GM21447 (cell line): ENCODE data around the gene ADGRD2.

Experiments used
- ATAC-seq: cut with Tn5 transposase; IDR thresholded peaks from one replicate; pipeline ENCODE4 v1.9.1; 2021; ENCODE audit not compliant: unreplicated experiment

Gene ADGRD2

GRCh38 chr9:124477648-124478285 is 27.5 kb downstream of the ADGRD2 start:
- no peak for ATAC-seq

- ATAC-seq: no peak
Observed at GRCh38 chr9:124478354-124478753, 28.1 kb downstream of the ADGRD2 start.

DNA sequence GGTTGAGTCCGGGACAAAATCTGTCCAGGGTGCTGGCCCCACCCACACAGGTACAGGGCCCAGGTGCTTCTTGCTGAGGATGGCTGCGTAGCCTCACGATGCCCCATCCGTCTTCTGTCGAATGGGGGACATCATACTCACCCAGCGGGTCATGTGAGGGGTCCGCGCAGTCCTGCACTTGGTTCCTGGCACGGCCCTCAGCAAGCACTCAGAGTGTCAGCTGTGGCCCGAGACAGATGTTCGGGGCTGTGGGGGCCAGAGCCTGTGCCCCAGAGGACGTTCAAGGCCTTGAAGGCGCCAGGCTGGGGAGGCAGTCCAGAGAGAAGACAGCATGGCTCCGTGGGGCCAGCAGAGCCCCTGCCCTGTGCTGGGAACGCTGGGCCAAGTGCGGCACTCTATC is 29.1 kb downstream of the ADGRD2 start:
- ATAC-seq: no peak

DNA sequence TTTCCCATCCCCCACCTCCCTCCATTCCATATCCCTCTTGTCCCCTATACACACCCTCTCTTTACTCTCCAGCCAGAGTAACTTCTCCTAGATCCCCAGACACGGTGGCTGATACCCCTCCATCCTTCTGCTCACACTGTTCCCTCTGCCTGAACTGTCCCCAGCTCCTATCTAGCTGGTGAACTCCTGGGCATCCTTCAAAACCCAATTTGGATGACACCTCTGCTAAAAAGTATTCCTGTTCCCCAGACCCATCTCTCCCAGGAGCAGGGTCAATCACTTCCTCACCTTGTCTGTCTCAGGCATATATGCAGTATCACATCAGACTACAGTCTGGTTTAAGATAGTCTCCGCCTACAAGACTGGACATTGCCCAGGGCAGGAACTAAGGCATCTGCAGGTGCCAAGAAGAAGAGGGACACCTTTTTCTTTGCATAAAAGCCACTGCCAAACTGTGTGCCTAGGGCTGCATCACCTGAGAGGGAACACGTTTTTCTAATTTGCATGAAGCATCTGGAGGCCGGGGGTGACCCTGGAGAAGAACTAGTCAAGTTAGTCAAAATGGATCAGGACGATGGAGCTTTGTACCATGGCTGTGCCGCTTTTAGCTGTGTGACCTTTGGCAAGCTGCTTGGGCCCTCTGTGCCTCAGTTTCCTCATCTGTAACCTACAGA is 29.8 kb downstream of the ADGRD2 start:
- ATAC-seq: no peak

GRCh38 chr9:124480621-124480981 is 30.4 kb downstream of the ADGRD2 start:
- ATAC-seq: no peak

DNA sequence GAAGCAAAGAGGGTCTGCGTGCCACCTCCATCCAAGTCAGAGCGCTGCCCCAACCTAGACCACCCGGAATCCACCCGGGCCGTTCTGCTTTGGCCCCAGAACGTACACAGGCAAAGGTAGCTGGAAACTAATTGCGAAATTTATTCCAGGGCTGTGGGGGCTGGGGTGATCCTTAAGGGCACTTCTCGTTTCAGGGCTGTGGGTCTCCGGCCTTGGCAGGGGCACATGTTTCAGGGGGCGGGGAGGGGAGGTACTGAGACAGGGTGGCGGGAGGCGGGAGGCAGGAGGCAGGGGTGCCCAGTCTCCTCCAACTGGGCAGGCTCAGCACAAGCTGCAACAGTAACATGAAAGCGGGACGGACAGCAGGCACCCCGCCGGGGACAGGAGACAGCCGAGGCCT is 30.9 kb downstream of the ADGRD2 start:
- ATAC-seq: no peak

DNA sequence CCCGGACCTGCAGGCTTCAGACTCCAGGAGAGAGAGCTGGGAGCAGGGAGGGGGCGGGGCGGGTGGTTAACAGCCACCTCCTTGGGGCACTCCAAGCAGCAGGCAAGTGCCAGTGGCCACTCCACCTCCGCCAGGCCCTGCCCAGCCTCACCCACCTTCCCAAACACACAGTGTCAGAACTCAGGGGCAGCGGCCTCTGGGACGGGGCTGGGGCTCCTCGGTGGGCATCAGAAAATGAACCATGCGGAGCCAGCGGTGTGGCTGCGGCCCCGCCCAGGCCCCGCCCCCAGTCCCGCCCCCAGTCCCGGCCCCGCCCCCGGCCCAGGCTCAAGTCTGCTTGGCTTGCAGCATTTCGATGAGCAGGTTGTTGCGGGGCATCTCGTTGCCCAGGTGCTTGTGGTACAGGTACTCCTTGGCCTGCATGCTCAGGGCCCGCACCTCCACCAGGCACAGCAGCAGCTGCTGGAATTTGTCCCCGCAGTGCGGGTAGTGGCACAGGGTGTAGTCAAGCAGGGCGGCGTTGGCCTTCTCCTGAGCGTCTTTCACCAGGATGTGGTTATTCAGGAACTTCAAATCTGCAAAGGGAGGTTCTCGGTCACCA is 32.3 kb downstream of the ADGRD2 start:
- no peak for ATAC-seq

- no peak for ATAC-seq
Observed at GRCh38 chr9:124483481-124483880, 33.2 kb downstream of the ADGRD2 start.

DNA sequence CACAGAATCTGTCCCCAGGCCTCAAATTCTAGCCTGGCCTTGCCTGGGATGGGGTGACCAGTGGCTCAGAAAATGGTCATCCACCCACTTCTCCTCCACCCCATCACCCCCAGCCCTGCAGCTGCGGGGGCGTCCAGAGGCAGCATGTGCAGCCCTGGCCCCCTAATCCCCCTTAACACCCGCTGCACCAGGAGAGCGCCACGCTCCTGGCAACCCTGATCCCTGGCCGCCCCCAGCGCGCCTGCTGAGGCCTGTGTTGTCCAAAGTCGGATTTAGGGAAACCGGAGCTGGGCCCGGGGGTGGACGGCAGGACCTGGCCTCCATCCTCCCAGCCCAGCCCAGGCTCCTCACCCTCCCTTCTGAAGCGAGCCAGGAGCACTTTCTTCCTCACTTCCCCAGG is 35.0 kb downstream of the ADGRD2 start:
- ATAC-seq: no peak

GRCh38 chr9:124485936-124486335 is 35.7 kb downstream of the ADGRD2 start:
- ATAC-seq: no peak

GRCh38 chr9:124486778-124487259 is 36.6 kb downstream of the ADGRD2 start:
- no peak for ATAC-seq

DNA sequence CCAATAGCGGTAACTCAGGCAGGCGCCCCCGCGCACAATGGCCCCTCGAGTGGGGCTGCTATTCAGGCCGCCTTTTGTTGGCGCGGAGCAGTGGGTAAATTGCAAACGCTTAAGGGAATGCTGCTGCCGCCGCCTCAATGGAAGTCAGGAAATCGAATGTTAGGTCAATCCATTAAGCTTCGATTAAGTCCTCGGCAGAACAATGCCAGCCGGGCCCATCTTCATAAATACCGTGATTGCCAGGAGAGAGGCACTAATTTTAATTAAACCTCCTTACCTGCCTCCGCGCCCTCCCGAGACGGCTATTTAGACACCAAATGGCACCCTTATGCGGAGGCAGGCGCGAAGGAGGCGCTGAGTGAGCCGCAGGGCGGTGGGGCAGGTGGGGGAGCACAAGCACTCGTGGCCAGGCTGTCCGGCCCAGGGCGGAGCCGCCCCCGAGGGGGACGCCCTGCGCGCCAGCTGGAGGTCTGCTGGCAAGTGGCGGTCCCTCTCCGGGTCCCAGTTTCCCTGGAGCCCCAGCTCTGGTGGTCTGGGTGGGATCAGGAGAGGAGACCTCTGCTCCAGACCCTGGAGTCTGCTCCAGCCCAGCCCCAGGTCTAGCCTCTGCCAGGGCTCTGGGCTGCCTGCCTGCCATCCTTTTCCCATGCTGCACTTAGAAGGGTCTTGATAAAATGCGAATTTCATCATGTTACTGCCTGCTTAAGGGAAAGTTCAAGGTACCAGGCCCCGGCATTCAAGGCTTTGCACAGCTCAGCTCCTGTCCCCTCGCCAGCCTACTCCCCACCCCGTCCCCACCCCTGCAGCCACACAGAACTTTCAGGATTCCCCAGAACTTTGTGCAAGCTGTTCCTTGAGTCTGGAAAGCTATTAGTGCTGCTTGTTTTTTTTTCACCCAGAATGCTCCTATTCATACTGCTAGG is 37.3 kb downstream of the ADGRD2 start:
- ATAC-seq: no peak

DNA sequence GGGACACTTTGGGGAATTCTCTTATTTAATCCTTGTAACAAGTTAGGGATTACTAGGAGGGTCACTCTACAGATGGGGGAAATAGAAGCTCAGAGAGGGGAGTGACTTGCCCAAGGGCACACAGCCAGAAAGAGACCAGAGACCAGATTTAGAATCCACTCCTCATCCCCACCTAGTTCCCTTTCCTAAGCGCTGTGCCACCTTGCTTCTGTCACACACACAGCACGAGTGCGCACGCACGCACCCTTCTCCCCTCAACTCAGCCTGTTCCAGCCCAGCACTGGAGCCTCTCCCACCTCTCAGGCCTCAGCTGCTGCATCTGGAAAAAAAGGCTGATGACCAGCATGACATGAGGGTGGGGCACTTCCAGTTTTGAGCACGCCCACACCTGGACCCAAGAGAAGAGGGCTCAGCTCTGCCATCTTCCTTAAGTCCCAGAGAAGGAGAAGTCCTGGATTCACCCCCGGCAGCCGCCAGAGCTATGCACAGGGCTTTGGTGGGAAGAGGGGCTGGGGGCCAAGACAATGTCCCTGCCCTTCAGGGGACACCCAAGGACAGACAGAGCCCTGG is 38.5 kb downstream of the ADGRD2 start:
- ATAC-seq: no peak

DNA sequence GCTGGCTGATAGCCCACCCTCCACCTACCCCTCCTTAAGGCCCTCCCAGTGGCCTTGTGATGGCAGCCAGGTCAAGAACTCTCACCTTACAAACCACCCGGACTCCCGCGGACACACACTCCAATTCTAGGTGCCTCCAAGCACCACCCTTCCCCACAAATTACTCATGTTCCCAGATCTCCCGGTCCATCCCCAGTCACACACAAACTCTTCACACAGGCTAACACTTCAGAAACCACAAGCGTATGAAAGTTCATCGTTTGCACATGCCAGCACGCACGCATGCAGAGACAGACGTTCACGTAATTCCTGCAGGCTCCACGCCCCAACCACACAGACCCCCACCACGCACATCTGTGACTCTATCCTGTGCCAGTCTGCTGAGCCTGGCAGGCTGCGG is 39.0 kb downstream of the ADGRD2 start:
- ATAC-seq: no peak

GRCh38 chr9:124490004-124490403 is 39.8 kb downstream of the ADGRD2 start:
- ATAC-seq: no peak

DNA sequence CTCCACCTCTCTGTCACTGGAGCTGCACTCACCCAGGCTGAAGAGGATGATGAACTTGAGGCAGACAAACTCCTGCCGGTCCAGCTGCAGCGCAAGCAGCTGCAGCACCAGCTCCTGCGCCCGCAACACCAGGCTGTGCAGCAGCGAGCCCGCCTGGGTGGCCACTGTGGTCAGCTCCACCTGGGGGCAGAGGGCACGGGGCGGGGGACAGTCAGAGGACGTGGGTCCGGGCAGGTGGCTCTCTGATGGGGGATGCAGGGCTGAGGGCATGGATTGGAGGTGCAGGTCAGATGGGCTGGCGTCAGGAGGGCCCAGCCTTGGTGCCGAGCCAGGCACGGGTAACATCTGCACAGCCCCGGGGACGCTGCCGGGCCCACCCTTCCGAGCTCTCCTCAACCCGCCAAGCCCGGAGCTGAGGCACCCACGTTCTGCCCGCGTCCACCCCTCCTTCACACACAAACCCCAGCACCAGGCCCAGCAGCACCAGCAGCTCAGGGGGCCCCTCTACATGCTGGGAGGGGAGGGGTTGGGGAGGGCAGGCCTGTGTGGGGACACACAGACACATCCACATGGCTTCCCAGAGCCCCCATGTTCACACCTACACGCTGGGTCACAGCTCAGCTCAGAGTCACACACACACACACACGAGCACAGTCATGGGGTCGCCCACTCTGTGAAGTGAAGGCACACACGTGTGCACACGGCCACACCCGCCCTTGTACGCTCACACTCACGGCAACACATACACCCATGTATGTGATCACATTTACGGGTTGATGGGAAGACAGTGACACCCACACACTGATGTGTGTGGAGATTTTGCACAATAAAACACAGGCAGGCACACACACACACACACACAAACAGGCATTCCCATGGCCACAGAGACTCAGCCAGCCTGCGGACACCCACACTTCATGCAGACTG is 41.1 kb downstream of the ADGRD2 start:
- no peak for ATAC-seq

DNA sequence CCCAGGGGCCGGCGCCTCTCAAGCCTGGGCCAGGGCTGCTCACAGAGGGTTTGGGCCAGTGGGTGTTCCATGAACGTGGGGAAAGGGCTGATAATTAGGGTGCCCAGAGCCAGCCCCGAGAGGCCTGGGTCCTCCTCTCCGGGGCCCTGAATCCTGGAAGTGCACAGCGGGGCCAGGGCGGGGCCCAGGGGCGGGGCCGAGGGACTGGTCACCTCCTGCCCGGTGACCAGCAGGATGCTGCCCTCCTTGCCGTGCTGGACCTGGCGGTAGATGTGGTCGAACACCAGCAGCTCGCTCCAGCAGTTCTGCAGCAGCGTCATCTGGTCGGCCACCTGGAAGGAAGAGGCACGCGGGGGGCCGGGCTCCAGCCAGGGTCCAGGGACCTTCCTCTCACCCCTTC is 42.6 kb downstream of the ADGRD2 start:
- no peak for ATAC-seq

GRCh38 chr9:124493218-124493617 is 43.0 kb downstream of the ADGRD2 start:
- ATAC-seq: no peak

DNA sequence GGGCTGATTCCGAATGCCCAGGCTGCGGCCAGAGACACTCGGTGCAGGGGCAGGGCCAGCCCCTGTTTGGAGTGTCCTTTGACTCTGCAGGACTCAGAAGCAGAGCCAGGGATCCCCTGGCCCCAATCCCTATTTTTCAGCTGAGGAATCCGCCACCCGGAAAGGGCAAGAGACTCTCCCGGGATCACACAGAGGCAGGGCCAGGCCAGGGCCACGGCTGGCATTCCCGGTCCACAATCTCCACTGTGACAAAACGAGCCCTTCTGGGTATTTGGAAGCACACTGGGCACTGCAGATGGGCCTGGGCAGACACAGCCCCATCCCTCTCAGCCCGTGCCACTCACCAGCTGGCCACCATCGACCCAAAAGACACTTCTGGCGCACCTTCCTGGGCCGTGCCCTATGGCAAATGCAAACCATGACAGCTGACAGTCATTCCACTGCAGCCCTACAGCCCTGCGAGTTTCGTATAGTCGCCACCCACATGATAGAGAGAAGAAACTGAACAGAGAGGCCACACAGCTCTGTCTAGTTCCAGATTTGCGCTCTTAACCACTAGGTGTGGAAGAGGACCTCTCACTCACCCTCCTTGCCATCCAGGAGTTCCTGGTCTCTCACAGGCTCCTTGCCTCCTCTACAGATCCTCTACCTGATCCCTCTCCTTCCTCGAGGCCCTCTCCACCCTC is 43.7 kb downstream of the ADGRD2 start:
- ATAC-seq: no peak
